Measurements from ENCODE around the gene ICAM2.
A peak's percentile ranks its signal among the peaks of the same experiment; 100 is the strongest.
"Not testable (repeated sequence)": the region's sequence is repeated elsewhere in the genome, so short reads cannot be mapped to it uniquely, and the experiment has no call there.

Gene ICAM2

DNA sequence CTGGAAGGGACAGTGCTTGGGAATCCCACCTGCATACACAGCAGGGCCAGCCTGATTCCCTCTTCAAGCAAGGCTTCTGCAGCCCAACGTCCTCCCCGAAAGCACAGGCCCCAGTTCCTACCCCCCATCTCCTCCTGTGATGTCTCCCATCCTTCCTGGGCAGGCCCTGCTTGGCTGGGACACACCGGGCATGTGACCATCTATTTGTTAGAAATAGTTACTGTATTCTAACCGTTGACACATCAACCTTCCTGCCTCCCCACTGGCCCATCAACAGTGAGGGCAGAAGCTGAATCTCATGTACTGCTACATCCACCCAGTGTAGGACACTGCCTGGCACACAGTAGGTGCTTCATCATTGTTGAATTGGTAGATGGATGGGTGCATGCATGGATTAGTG lies 11.6 kb downstream of the ICAM2 start:
- H3K4me2 ChIP-seq, result peak overlapping the region; percentile 62 to 94 (median 85)
- H3K9me3 ChIP-seq (replicated peaks in 1 of 11), result peaks cover 0 to 6% (median 4%) of the 10 kb centered on the region in 11 experiments; a peak in 4 of 22 replicates
- no peak for TF ChIP-seq Cebpa-rat (IDR thresholded peaks at IDR 0.05)
- H3K4me1 ChIP-seq, result peaks cover 72 to 93% (median 83%) of the 10 kb centered on the region in 10 experiments
- no peak overlapping the region for H3K4me3 ChIP-seq
- peak overlapping the region; percentile 15 to 86 (median 59); a peak in 20 of 22 replicates for H3K27ac ChIP-seq
- H3K9ac ChIP-seq, result peak overlapping the region in 9 of 11 experiments; percentile 7 to 73 (median 17); a peak in 10 of 22 replicates
- peaks cover 0 to 63% (median 37%) of the 10 kb centered on the region in 11 experiments; a peak in 20 of 22 replicates for H3K36me3 ChIP-seq
- H4K20me1 ChIP-seq, result peaks cover 0 to 57% (median 8%) of the 10 kb centered on the region in 11 experiments; a peak in 8 of 22 replicates
- H3K27me3 ChIP-seq, result no peaks in the 10 kb centered on the region

- Histone ChIP-seq H3K4me3 (no peak overlapping the region), H3K27me3 (no peaks in the 10 kb centered on the region), H3K4me1 (peaks cover 72 to 92% (median 86%) of the 10 kb centered on the region in 10 experiments), H3K4me2 (peak overlapping the region; percentile 75 to 94 (median 88)), H3K9ac (peak overlapping the region in 10 of 11 experiments; percentile 9 to 73 (median 28); a peak in 13 of 22 replicates), H3K27ac (peak overlapping the region; percentile 23 to 86 (median 61); a peak in 20 of 22 replicates), H3K9me3 (replicated peaks in 1 of 11) (peaks cover 0 to 6% (median 4%) of the 10 kb centered on the region in 11 experiments; a peak in 4 of 22 replicates), H4K20me1 (peaks cover 0 to 57% (median 8%) of the 10 kb centered on the region in 11 experiments; a peak in 8 of 22 replicates), H3K36me3 (peaks cover 0 to 66% (median 40%) of the 10 kb centered on the region in 11 experiments; a peak in 20 of 22 replicates)
- no peak for TF ChIP-seq Cebpa-rat (IDR thresholded peaks at IDR 0.05)
These were observed 12.1 kb downstream of the ICAM2 start for GRCh38 chr17:64008346-64008745.

DNA sequence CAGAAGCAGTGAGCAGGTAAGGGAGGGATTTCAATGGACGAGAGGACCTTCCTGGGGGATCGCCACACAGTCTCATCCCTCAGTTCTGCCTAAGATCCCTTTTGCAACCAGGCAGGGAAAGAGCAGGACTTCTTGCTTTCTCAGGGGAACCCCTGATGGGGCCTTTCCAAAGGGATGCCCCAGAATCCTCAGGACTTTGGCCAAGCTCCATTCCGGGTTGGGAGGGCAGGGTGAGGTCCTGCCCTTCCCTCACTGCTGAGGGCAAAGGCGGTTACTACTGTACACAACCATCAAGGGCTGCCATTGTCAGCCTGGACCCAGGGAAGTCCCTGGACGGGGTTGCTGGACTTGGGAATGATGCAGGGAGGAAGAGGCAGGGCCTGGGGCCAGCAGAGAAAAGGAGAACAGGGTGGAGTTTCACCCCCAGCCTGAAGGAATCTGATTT lies 12.6 kb downstream of the ICAM2 start:
- Histone ChIP-seq H3K9me3 (replicated peaks in 1 of 11) (peaks cover 0 to 1% (median under 1%) of the 10 kb centered on the region in 11 experiments; a peak in 3 of 22 replicates), H3K27ac (peak overlapping the region in 10 of 11 experiments; percentile 23 to 86 (median 63); a peak in 18 of 22 replicates), H3K9ac (peak overlapping the region in 9 of 11 experiments; percentile 9 to 73 (median 35); a peak in 10 of 22 replicates), H3K27me3 (no peaks in the 10 kb centered on the region), H3K4me2 (peak overlapping the region; percentile 75 to 94 (median 88)), H3K36me3 (peaks cover 0 to 66% (median 39%) of the 10 kb centered on the region in 11 experiments; a peak in 20 of 22 replicates), H3K4me1 (peaks cover 67 to 91% (median 86%) of the 10 kb centered on the region in 10 experiments), H3K4me3 (no peak overlapping the region), H4K20me1 (peaks cover 0 to 57% (median 8%) of the 10 kb centered on the region in 11 experiments; a peak in 8 of 22 replicates)
- TF ChIP-seq Cebpa-rat (IDR thresholded peaks at IDR 0.05), result no peak

- Histone ChIP-seq H3K36me3 (peaks cover 0 to 67% (median 40%) of the 10 kb centered on the region in 11 experiments; a peak in 20 of 22 replicates), H3K9ac (peak overlapping the region in 7 of 11 experiments; percentile 9 to 73 (median 68); a peak in 9 of 22 replicates), H3K4me1 (peaks cover 70 to 95% (median 90%) of the 10 kb centered on the region in 10 experiments), H3K4me2 (peak overlapping the region; percentile 75 to 94 (median 88)), H3K27ac (peak overlapping the region in 9 of 11 experiments; percentile 50 to 86 (median 65); a peak in 17 of 22 replicates), H4K20me1 (peaks cover 0 to 57% (median 8%) of the 10 kb centered on the region in 11 experiments; a peak in 8 of 22 replicates), H3K4me3 (peak overlapping the region in 4 of 10 experiments; percentile 26 to 47 (median 42); a peak in 8 of 20 replicates)
- not testable (repeated sequence) for H3K9me3 ChIP-seq (replicated peaks in 1 of 11); H3K27me3 ChIP-seq
These were observed 13.2 kb downstream of the ICAM2 start for GRCh38 chr17:64007089-64007837.

DNA sequence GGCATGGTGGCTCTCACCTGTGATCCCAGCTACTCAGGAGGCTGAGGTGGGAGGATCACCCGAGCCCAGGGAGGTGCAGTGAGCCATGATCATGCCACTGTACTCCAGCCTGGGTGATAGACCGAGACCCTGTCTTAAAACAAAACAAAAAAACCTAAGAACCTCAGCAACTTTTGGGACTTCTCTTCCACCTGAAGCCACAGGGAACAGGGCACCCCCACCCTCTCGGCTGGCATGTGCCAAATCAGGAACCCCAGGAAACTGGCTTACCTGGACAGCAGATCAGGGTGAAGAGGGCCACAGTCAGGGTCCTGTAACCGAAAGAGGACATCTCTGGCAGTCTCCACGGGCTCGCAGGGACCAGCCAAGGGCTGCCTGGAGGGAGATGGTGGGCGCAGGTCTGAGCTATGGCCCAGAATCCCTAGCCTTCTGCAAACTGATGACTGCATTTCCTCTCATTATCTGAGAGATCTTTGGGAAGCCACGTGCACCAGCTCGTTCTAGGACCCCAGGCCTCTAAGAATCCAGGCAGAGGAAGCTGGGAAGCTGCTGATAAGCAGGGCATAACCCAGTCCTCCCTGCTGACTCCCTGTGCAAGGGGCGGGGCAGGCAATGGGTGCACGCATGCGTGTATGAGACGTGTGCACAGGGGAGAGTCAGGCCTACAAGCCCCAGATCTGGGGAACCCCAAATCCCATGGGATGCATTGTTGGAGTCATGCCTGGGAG lies 13.9 kb downstream of the ICAM2 start:
- H4K20me1 ChIP-seq, result peaks cover 0 to 57% (median 8%) of the 10 kb centered on the region in 11 experiments; a peak in 8 of 22 replicates
- peak overlapping the region; percentile 19 to 47 (median 37); a peak in 17 of 20 replicates for H3K4me3 ChIP-seq
- no peaks in the 10 kb centered on the region for H3K27me3 ChIP-seq
- peak overlapping the region; percentile 75 to 94 (median 88) for H3K4me2 ChIP-seq
- H3K27ac ChIP-seq, result peak overlapping the region in 9 of 11 experiments; percentile 41 to 86 (median 65); a peak in 18 of 22 replicates
- H3K9me3 ChIP-seq (replicated peaks in 1 of 11), result no peaks in the 10 kb centered on the region
- peak overlapping the region in 10 of 11 experiments; percentile 28 to 73 (median 54); a peak in 17 of 22 replicates for H3K9ac ChIP-seq
- H3K4me1 ChIP-seq, result peaks cover 77 to 100% (median 97%) of the 10 kb centered on the region in 10 experiments
- peaks cover 0 to 67% (median 34%) of the 10 kb centered on the region in 11 experiments; a peak in 20 of 22 replicates for H3K36me3 ChIP-seq
- TF ChIP-seq Cebpa-rat (IDR thresholded peaks at IDR 0.05), result no peak

DNA sequence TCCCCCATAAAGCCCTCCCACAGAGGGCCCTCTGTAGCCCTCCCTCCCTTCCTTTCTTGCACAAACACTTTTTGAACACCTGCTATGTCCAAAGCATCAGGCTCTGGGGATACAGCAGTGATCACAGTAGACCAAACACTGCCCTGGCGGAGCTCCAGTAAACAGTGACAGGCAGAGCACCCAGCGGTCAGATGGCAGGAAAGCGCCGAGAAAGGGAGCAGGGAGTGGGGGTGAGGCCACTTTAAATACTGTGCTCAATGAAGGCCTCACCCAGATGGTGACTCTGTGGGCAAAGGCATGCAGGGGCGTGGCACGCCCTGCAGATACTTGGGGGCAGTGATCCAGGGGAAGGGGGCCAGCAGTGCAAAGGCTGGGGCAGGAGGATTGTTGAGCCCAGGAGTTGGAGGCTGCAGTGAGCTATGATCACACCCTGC lies 14.7 kb downstream of the ICAM2 start:
- peak overlapping the region; percentile 9 to 47 (median 34); a peak in 16 of 20 replicates for H3K4me3 ChIP-seq
- TF ChIP-seq Cebpa-rat (IDR thresholded peaks at IDR 0.05), result peak in 1 of 11 experiments; percentile 15; a peak in 1 of 22 replicates
- peak overlapping the region; percentile 75 to 94 (median 88) for H3K4me2 ChIP-seq
- peaks cover 81 to 100% (median 97%) of the 10 kb centered on the region in 10 experiments for H3K4me1 ChIP-seq
- peak overlapping the region in 9 of 11 experiments; percentile 41 to 86 (median 65); a peak in 17 of 22 replicates for H3K27ac ChIP-seq
- no peaks in the 10 kb centered on the region for H3K9me3 ChIP-seq (replicated peaks in 1 of 11)
- H3K27me3 ChIP-seq, result no peaks in the 10 kb centered on the region
- peaks cover 0 to 66% (median 34%) of the 10 kb centered on the region in 11 experiments; a peak in 20 of 22 replicates for H3K36me3 ChIP-seq
- peak overlapping the region in 10 of 11 experiments; percentile 29 to 73 (median 54); a peak in 13 of 22 replicates for H3K9ac ChIP-seq
- H4K20me1 ChIP-seq, result peaks cover 0 to 57% (median 8%) of the 10 kb centered on the region in 11 experiments; a peak in 8 of 22 replicates

DNA sequence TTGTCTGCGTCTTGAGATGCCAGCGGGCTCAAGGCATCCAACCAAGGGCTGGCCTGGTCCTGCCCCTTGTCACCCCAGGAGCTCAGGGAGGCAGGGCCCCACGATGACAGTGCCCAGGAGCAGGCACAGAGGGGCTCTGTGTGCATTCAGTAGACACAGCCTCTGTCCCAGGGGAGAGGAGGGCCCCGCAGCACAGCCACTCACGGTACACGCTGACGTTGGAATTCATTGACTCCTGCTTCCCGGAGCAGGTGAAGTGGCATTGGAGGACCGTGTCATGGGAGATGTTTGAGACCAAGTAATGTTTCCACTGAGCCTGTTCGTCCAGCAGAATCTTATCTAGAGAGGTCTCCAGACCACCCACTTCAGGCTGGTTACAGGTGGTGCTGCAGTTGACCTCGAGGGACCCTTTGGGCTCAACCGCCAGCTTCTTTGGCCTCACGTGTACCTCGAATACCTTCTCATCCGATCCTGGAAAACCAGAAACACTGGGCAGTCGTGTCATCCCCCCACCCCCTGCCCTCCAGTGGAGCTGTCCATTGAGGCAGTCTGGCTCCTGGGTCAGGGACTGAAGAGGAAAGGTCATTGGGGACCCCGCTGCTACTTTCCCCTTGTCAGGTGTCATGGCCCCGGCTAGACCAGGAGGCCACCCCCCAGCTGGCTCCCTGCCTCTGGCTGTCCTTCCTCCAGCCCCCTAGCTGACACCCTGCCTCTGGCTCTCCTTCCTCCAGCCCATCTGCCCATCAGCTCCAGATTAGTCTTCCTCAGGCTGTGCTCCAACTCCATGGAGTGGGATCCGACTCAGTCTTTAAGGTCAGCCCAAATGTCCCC lies 15.3 kb downstream of the ICAM2 start:
- H3K27me3 ChIP-seq, result no peaks in the 10 kb centered on the region
- no peak for TF ChIP-seq Cebpa-rat (IDR thresholded peaks at IDR 0.05)
- peak overlapping the region; percentile 75 to 94 (median 88) for H3K4me2 ChIP-seq
- H3K4me1 ChIP-seq, result peaks cover 81 to 100% (median 99%) of the 10 kb centered on the region in 10 experiments
- peak overlapping the region in 9 of 11 experiments; percentile 32 to 86 (median 65); a peak in 17 of 22 replicates for H3K27ac ChIP-seq
- peaks cover 0 to 63% (median 34%) of the 10 kb centered on the region in 11 experiments; a peak in 20 of 22 replicates for H3K36me3 ChIP-seq
- H3K4me3 ChIP-seq, result peak overlapping the region in 9 of 10 experiments; percentile 9 to 47 (median 37); a peak in 13 of 20 replicates
- H3K9me3 ChIP-seq (replicated peaks in 1 of 11), result no peaks in the 10 kb centered on the region
- peak overlapping the region in 10 of 11 experiments; percentile 28 to 73 (median 54); a peak in 13 of 22 replicates for H3K9ac ChIP-seq
- H4K20me1 ChIP-seq, result peaks cover 0 to 54% (median 8%) of the 10 kb centered on the region in 11 experiments; a peak in 8 of 22 replicates
